ENCODE data around the gene PATZ1.

Gene PATZ1

DNA sequence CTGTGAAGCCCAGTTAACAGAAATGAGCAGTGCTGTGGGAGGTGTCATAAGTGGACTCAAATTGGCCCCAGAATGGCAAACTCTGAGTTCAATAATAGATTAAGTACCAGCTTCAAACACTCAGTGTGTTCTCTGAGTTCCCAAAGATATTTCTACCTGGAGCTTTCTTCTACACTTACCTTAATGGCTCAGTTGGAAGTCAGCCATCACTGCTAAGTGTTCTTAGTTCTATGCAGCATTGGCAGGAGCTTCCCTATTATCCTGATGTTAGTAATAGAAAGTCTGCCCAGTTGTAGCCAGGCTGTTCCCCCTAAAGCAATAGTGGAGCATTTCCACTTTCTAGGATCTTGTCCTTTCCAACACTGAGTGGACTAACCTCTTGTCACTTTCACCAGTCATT, 44.1 kb downstream of the PATZ1 start:
- TF ChIP-seq, protein P1, sequence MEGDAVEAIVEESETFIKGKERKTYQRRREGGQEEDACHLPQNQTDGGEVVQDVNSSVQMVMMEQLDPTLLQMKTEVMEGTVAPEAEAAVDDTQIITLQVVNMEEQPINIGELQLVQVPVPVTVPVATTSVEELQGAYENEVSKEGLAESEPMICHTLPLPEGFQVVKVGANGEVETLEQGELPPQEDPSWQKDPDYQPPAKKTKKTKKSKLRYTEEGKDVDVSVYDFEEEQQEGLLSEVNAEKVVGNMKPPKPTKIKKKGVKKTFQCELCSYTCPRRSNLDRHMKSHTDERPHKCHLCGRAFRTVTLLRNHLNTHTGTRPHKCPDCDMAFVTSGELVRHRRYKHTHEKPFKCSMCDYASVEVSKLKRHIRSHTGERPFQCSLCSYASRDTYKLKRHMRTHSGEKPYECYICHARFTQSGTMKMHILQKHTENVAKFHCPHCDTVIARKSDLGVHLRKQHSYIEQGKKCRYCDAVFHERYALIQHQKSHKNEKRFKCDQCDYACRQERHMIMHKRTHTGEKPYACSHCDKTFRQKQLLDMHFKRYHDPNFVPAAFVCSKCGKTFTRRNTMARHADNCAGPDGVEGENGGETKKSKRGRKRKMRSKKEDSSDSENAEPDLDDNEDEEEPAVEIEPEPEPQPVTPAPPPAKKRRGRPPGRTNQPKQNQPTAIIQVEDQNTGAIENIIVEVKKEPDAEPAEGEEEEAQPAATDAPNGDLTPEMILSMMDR (IDR thresholded peaks at IDR 0.05): no peak
- no peak for TF ChIP-seq ZFX (IDR thresholded peaks at IDR 0.05; ENCODE audit: borderline replicate concordance)
- no peak overlapping the region for H3K27ac ChIP-seq

DNA sequence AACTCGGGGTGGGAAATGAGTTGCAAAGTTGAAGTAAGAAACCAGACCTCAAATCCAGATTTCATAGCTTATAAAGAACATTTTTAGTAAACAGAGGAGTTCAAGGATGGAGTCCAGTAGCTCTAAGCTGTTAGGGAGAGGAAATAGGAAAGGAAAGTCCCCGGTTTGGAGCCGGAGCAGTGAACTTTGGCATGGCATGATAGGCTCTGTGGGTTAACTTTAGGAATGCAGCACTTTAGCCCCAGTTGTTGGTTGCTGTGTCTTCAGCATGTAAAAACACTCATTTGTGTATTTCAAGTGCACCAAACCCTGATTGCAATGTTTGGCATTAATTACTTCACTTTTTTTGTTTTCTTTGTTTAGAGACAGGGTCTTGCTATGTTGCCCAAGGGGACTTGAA, 45.2 kb downstream of the PATZ1 start:
- no peak overlapping the region for H3K27ac ChIP-seq
- no peak for TF ChIP-seq ZFX (IDR thresholded peaks at IDR 0.05; ENCODE audit: borderline replicate concordance)
- TF ChIP-seq, protein P1 (IDR thresholded peaks at IDR 0.05): no peak

- no peak for TF ChIP-seq ZFX (IDR thresholded peaks at IDR 0.05; ENCODE audit: borderline replicate concordance)
- TF ChIP-seq, protein P1 (IDR thresholded peaks at IDR 0.05): no peak
- H3K27ac ChIP-seq: no peak overlapping the region
These were observed 50.1 kb downstream of the PATZ1 start for GRCh38 chr22:31295831-31296657.

DNA sequence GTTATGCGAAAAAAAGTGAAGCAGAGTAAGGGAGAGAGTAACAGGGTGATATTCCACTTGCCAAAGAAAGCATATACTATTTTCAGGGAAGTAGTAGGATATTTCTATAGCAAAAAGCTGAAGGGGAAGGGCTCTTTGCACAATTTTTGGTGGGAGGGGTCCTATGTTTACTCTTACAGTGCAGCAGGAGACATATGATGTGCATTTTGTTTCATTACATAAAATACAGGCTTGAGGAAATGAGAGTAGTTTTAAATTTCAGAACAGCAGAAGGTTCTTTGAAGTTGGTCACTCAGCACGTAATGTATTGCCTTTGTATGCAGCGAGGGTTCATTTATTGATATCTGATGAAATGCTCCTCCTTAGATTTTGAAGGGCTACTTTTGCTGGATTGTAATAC, 50.8 kb downstream of the PATZ1 start:
- TF ChIP-seq, protein P1 (IDR thresholded peaks at IDR 0.05): no peak
- no peak for TF ChIP-seq ZFX (IDR thresholded peaks at IDR 0.05; ENCODE audit: borderline replicate concordance)
- no peak overlapping the region for H3K27ac ChIP-seq

- H3K27ac ChIP-seq: peak within 1 kb of the TSS; percentile 75
- TF ChIP-seq, protein P1 (IDR thresholded peaks at IDR 0.05): peak; percentile 58
- no peak for TF ChIP-seq ZFX (IDR thresholded peaks at IDR 0.05; ENCODE audit: borderline replicate concordance)
These were observed 53.7 kb downstream of the PATZ1 start, which contains the start of gene PIK3IP1 for GRCh38 chr22:31292236-31292989. Gene PIK3IP1 (minus strand): TSS chr22:31292488. CDS start chr22:31292344, 144 bp downstream.

DNA sequence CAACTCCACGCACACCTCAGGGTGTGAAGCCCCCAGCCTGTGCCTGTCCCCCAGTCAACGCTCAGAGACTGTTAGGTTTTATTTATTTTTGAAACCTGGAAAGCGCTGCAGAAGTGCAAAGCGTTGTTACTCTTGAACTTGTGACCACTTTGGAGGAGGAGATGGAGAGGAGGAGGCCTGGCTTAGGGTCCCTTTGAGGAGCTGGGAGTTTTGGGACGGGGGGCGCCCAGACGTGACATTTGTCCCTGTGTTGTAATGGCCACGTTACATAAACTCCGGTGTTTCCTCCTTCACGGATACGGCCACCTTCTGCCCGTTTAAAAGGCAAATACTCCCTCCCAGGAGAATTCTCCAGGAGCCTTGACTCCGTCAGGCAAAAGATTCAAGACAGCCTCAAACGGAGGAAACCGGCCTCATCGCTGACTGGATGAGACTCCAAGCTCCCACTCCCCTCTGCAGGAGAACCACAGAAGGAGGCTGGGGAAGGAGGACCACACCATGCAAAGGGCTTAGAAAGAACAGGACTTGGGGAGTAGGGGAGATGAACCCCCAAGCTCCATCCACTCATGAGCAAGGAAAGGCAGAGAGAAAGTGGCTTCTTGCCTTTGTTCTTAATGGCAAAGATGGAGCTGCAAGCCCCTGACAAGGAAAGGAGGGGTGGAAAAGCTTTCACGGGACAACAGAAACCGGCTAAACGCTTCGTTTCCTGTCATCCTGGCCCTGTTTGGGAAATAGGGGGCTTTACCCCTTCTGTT, 54.5 kb downstream of the PATZ1 start:
- peak overlapping the region; percentile 75 for H3K27ac ChIP-seq
- TF ChIP-seq, protein P1 (IDR thresholded peaks at IDR 0.05): no peak
- TF ChIP-seq ZFX (IDR thresholded peaks at IDR 0.05; ENCODE audit: borderline replicate concordance): no peak

Data from 22Rv1 (cell line).